ENCODE data around the gene BLTP3B.
"Not testable (repeated sequence)": the region's sequence is repeated elsewhere in the genome, so short reads cannot be mapped to it uniquely, and the experiment has no call there.

- TF ChIP-seq POLR2AphosphoS5 (IDR thresholded peaks at IDR 0.05; ENCODE audit: low read depth, low read length); TAF1 (IDR thresholded peaks at IDR 0.05; ENCODE audit: borderline replicate concordance, low read depth, low read length); POLR2A (IDR thresholded peaks at IDR 0.05; ENCODE audit: low read depth, low read length): not testable (repeated sequence)
Measured at GRCh38 chr12:100188888-100189635, 46.4 kb upstream of the BLTP3B start.

All from GM12892 (cell line).